GM12878 (cell line): ENCODE results near the gene BMI1. TPM values are rescaled to one million over a fixed set of nuclear protein-coding genes. Genes with fewer than 3 reads are reported as not detected.

ENCODE experiments used
- ATAC-seq: fragments of 200-7000 bp; cut with Tn5 transposase; 3 replicates; pipeline ENCODE4 v1.9.1; 2020; ENCODE audit warnings: mild to moderate bottlenecking, moderate library complexity
- BruUV-seq: library from RNA; stranded (reverse); fragments of 400-500 nt; replicated peaks from 2 replicates; lab custom pipeline; 2021; lab: Mats Ljungman, UMichigan
- CTCF ChIA-PET: fragments of 300-600 bp; sonication (Branson Sonifier 250); formaldehyde crosslinking; extraction: SDS; loops from one replicate; lab custom pipeline; 2021; ENCODE audit warnings: inconsistent platforms; lab: Yijun Ruan, JAX
- POLR2A ChIA-PET: fragments of 350-600 bp; formaldehyde crosslinking; extraction: SDS; loops from one replicate; lab custom pipeline; 2021; ENCODE audit warnings: inconsistent platforms; lab: Charles Lee
- RAD21 ChIA-PET: fragments of 300-600 bp; sonication (Branson Sonifier 250); formaldehyde crosslinking; loops from one replicate; lab custom pipeline; 2023; ENCODE audit warnings: antibody characterized with exemption; ENCODE audit not compliant: unreplicated experiment; lab: Charles Lee
- SMC1A ChIA-PET: fragments of 300-600 bp; sonication (Branson Sonifier 250); formaldehyde crosslinking; loops from one replicate; lab custom pipeline; 2023; ENCODE audit not compliant: unreplicated experiment, uncharacterized antibody; lab: Charles Lee
- DNase-seq: peaks from one replicate; pipeline ENCODE4 v3.0.0-alpha.2; 2011; ENCODE audit warnings: low read depth, low spot score
- FAIRE-seq: peaks from 3 replicates; lab custom pipeline; 2011; peaks lifted over from hg19 to GRCh38; lab: Jason Lieb, UNC
- H2AFZ ChIP-seq: 2 replicates; pipeline ENCODE4 v1.6.0; 2011; ENCODE audit warnings: low read depth, low read length, control low read depth; ENCODE audit not compliant: control insufficient read depth
- H3K27ac ChIP-seq: 2 replicates; pipeline ENCODE4 v1.5.1; 2011; ENCODE audit warnings: control low read depth; ENCODE audit not compliant: control insufficient read depth, insufficient read depth
- H3K27me3 ChIP-seq, 2 experiments: replicated peaks in 1 of 2; 2 replicates each; pipeline versions ENCODE4 v1.6.0 to v1.6.1; 2011; ENCODE audit warnings: low read length in 1 of 2; ENCODE audit not compliant: control insufficient read depth in 2 of 2, insufficient read depth in 2 of 2
- H3K36me3 ChIP-seq, 2 experiments: 2 replicates each; pipeline ENCODE4 v1.5.1; 2011; ENCODE audit warnings: low read length in 1 of 2; ENCODE audit not compliant: control insufficient read depth in 2 of 2, insufficient read depth in 2 of 2
- H3K4me1 ChIP-seq: 2 replicates; pipeline ENCODE4 v1.6.1; 2011; ENCODE audit warnings: mild to moderate bottlenecking, low read length, moderate library complexity, mixed read lengths; ENCODE audit not compliant: control insufficient read depth, insufficient read depth
- H3K4me2 ChIP-seq: 2 replicates; pipeline ENCODE4 v1.6.0; 2011; ENCODE audit warnings: control low read depth; ENCODE audit not compliant: control insufficient read depth, insufficient read depth
- H3K4me3 ChIP-seq: fragments of 200-600 bp; sonication (generic); 2 replicates; pipeline ENCODE4 v1.5.1; 2016
- H3K79me2 ChIP-seq: 2 replicates; pipeline ENCODE4 v1.6.0; 2011; ENCODE audit warnings: low read length; ENCODE audit not compliant: control insufficient read depth, insufficient read depth
- H3K9ac ChIP-seq: 2 replicates; pipeline ENCODE4 v1.8.0; 2011; ENCODE audit warnings: low read length, control low read depth, mixed read lengths; ENCODE audit not compliant: control insufficient read depth, insufficient read depth
- H3K9me3 ChIP-seq: replicated peaks from 3 replicates; pipeline ENCODE4 v1.5.1; 2011; ENCODE audit warnings: mild to moderate bottlenecking, low read length; ENCODE audit not compliant: control insufficient read depth, insufficient read depth
- H4K20me1 ChIP-seq: 2 replicates; pipeline ENCODE4 v1.6.0; 2011; ENCODE audit not compliant: control insufficient read depth, insufficient read depth
- BHLHE40 ChIP-seq, 2 experiments: fragments of 450-650 bp in 1 of 2; IDR thresholded peaks; 2 replicates each; pipeline ENCODE4 v1.6.1; 2011 to 2017; ENCODE audit warnings: low read depth in 2 of 2, borderline replicate concordance in 1 of 2, improper control_type of control experiment in 1 of 2, low read length in 1 of 2, mild to moderate bottlenecking in 1 of 2
- CBX3 ChIP-seq: fragments of 200-600 bp; sonication (generic); IDR thresholded peaks from 2 replicates; pipeline ENCODE4 v1.6.1; 2016; ENCODE audit warnings: low read depth, borderline replicate concordance
- DPF2 ChIP-seq: fragments of 450-650 bp; IDR thresholded peaks from 2 replicates; pipeline ENCODE4 v1.6.1; 2017; ENCODE audit warnings: mild to moderate bottlenecking
- EP300 ChIP-seq, 2 experiments: fragments of 150-350 bp in 1 of 2; IDR thresholded peaks; 2 replicates each; pipeline ENCODE4 v1.6.1; 2011 to 2012; ENCODE audit warnings: low read depth in 2 of 2, low read length in 2 of 2, borderline replicate concordance in 1 of 2, improper control_type of control experiment in 1 of 2, inconsistent platforms in 1 of 2; ENCODE audit not compliant: control insufficient read depth in 1 of 2
- GABPA ChIP-seq: IDR thresholded peaks from 2 replicates; pipeline ENCODE4 v1.6.1; 2014; ENCODE audit warnings: antibody characterized with exemption, low read depth, mild to moderate bottlenecking, inconsistent platforms
- IRF4 ChIP-seq: IDR thresholded peaks from 2 replicates; pipeline ENCODE4 v1.6.1; 2011; ENCODE audit warnings: low read depth, low read length
- MLLT1 ChIP-seq: fragments of 450-650 bp; IDR thresholded peaks from 2 replicates; pipeline ENCODE4 v1.6.1; 2016; ENCODE audit warnings: mild to moderate bottlenecking
- MTA3 ChIP-seq: IDR thresholded peaks from 2 replicates; pipeline ENCODE4 v1.6.1; 2012; ENCODE audit warnings: low read length, inconsistent platforms, borderline replicate concordance
- PBX3 ChIP-seq: IDR thresholded peaks from 2 replicates; pipeline ENCODE4 v1.6.1; 2011; ENCODE audit warnings: mild to moderate bottlenecking, low read depth, low read length, moderate library complexity; ENCODE audit not compliant: insufficient replicate concordance
- RAD51 ChIP-seq: fragments of 450-650 bp; IDR thresholded peaks from 2 replicates; pipeline ENCODE4 v1.6.1; 2016; ENCODE audit warnings: moderate library complexity, mild to moderate bottlenecking, inconsistent platforms
- RCOR1 ChIP-seq: conservative IDR thresholded peaks from 2 replicates; pipeline ENCODE4 v1.6.1; 2012; ENCODE audit warnings: low read depth, low read length, improper control_type of control experiment
- SRF ChIP-seq, 2 experiments: IDR thresholded peaks; 2 replicates each; pipeline ENCODE4 v1.6.1; 2011; ENCODE audit warnings: low read depth in 2 of 2, low read length in 2 of 2, mild to moderate bottlenecking in 1 of 2, moderate library complexity in 1 of 2
- TAF1 ChIP-seq: IDR thresholded peaks from 2 replicates; pipeline ENCODE4 v1.6.1; 2011; ENCODE audit warnings: mild to moderate bottlenecking, low read depth, low read length, borderline replicate concordance
- USF2 ChIP-seq: IDR thresholded peaks from 2 replicates; pipeline ENCODE4 v1.6.1; 2011; ENCODE audit warnings: low read depth, low read length, improper control_type of control experiment, borderline replicate concordance
- ZBTB40 ChIP-seq: fragments of 450-650 bp; IDR thresholded peaks from 2 replicates; pipeline ENCODE4 v1.6.1; 2016; ENCODE audit warnings: mild to moderate bottlenecking, moderate library complexity, borderline replicate concordance
- WGBS: methylation state at CpG from one replicate; pipeline ENCODE4 v1.1.6; 2016; ENCODE audit warnings: low lambda C conversion rate; ENCODE audit not compliant: insufficient replicate concordance, insufficient coverage; ENCODE audit errors: missing lambda C conversion rate; 5-methylcytosine and 5-hydroxymethylcytosine counted together
- in situ Hi-C: fragments of 300-500 bp; cut with MboI; formaldehyde crosslinking; loops from 9 replicates; pipeline ENCODE4 v1.14.3; 2018; ENCODE audit warnings: mixed read lengths
- intact Hi-C: fragments of 100-400 bp; cut with micrococcal nuclease; formaldehyde crosslinking; loops from one replicate; pipeline ENCODE4 v1.14.2; 2022; ENCODE audit not compliant: unreplicated experiment
- polyA plus RNA-seq, 11 experiments: library from polyadenylated mRNA; depleted of rRNA in 4 of 11; unstranded in 6 of 11; stranded (reverse) in 5 of 11; fragments of >200 nt; fragmentation: Nextera tagmentation in 4 of 11; fragmentation: Illumina TruSeq in 1 of 11; extraction: Ambion mirVana in 4 of 11; extraction: Trizol in 1 of 11; gene quantifications; 1 replicate in 1 of 11; 2 replicates in 10 of 11; pipeline versions ENCODE4 v1.2.1 to v1.2.3, GENCODE V29; 2011 to 2016; ENCODE audit warnings: inconsistent platforms in 2 of 11, missing spikeins in 2 of 11, low read depth in 1 of 11
- total RNA-seq, 4 experiments: library from RNA; depleted of rRNA in 3 of 4; stranded (reverse); fragments of >200 nt in 3 of 4; fragmentation: Illumina TruSeq in 1 of 4; extraction: Trizol in 1 of 4; gene quantifications; 2 replicates each; pipeline versions ENCODE4 v1.2.1 to v1.2.3, GENCODE V29; 2013 to 2021

BMI1 gene
- total and polyA plus RNA-seq, 10 of the 15 experiments (the other 5 are each of a cell fraction or from before 2014, with no cell fraction given): 8.0 to 49.7 (median 25.8) TPM

GRCh38 chr10:22294694-22295093 is 26.2 kb upstream of the BMI1 start:
- Histone ChIP-seq H4K20me1 (no peaks in the 10 kb centered on the region), H3K27me3 (no peaks in the 10 kb centered on the region), H3K4me3 (no peak overlapping the region), H3K4me2 (no peak overlapping the region), H3K9me3 (no peaks in the 10 kb centered on the region), H3K9ac (no peak overlapping the region), H3K27ac (no peak overlapping the region), H3K4me1 (no peaks in the 10 kb centered on the region), H3K36me3 (no peaks in the 10 kb centered on the region), H3K79me2 (no peaks in the 10 kb centered on the region), H2AFZ (no peak overlapping the region)
- ChIA-PET SMC1A (no interaction called here), RAD21 (no interaction called here), CTCF (no interaction called here), POLR2A (no interaction called here)
- 18% methylated on average over 2 of the region's 2 CpGs for WGBS
- DNase-seq (no peak), ATAC-seq (no peak), FAIRE-seq (no peak)
- intact Hi-C loops: no loop called here
- in situ Hi-C loops: no loop called here
- BruUV-seq: no TSS peak
- TF ChIP-seq BHLHE40 (IDR thresholded peaks at IDR 0.05; ENCODE audit: borderline replicate concordance in 1 of 2, low read depth in 2 of 2, low read length in 1 of 2) (no peak), GABPA (no peak), RCOR1 (no peak), CBX3 (no peak), EP300 (IDR thresholded peaks at IDR 0.05; ENCODE audit: borderline replicate concordance in 1 of 2, control insufficient read depth in 1 of 2, low read depth in 2 of 2, low read length in 2 of 2) (no peak), ZBTB40 (no peak), USF2 (no peak), SRF (IDR thresholded peaks at IDR 0.05; ENCODE audit: low read depth in 2 of 2, low read length in 2 of 2) (no peak), RAD51 (no peak), MLLT1 (no peak), IRF4 (no peak), MTA3 (no peak), DPF2 (no peak), PBX3 (no peak), TAF1 (no peak)
